NCI-H146 (cell line): ENCODE results near the gene MCF2L.
A peak's percentile ranks its signal among the peaks of the same experiment; 100 is the strongest.

ENCODE experiments used
- DNase-seq: peaks from one replicate; lab custom pipeline; 2025; lab: John Stamatoyannopoulos, UW

Gene MCF2L

DNA sequence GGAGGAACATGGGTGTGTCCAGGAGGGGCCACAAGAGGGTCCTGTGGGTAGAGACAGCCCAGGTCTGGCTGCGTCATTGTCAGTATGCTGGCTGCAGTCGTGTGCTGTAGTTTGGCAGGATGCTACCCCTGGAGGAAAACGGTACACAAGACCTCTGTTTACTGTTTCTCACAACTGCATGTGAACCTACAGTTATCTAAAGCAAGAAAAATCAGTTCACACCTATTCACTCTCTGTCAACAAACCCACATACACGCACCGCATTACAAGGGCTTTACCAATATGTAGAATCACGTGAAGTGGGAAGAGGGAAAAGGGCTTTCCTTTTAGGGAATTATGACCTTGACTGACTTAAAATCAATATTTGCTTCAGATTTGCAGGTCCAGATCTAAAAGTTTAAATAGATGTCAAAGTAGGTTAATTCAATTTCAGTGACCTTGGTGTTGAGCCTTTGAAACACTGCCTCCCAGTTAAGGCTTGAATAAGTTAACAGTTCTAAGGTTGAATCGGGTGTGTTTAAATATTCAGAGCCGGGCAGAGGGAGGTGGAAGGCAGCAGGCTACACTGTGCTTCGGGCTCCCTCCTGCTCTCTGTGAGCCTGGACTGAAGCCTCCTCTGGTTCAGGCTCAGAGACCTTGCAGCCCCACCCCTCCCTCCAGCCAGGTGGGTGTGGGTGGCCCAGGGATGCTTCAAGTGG, 17.2 kb upstream of the MCF2L start:
- no peak for DNase-seq

DNA sequence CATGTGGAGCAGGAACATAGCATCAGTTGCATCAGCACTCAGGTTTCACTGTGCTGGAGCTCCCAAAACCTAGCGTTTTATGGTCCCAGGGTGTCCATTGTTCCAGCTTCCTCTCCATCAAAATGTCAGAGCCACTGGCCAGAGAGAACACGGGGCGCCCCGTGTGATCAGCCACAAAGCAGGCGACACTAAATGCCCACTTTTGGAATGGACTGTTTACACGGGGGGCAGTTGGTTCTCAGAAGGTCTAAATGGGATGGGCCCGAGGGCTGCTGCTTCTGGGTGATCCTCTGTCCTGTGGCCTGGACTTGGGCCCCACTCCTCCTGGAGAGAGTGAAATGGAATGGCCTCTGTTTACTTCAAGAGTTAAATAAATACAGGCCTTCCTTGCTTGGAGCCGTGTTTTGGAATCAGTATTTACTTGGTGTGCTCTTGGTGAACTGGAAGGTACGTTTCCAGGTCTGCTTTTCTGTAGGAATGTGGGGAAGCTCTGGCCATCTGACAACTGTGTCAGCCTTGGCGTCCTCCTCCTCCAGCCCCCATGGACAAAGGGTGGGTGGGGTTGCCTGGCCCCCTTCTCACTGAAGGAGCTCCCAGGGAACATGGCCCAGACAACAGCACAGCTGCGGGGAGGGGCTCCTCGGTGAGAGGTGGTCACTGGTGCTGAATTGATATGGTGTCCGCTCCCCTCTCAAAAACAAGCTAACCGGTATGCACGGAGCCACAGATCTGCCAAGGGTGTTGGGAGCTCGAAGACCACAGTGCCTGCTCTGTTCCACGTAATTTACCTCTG, 16.1 kb upstream of the MCF2L start:
- no peak for DNase-seq

DNA sequence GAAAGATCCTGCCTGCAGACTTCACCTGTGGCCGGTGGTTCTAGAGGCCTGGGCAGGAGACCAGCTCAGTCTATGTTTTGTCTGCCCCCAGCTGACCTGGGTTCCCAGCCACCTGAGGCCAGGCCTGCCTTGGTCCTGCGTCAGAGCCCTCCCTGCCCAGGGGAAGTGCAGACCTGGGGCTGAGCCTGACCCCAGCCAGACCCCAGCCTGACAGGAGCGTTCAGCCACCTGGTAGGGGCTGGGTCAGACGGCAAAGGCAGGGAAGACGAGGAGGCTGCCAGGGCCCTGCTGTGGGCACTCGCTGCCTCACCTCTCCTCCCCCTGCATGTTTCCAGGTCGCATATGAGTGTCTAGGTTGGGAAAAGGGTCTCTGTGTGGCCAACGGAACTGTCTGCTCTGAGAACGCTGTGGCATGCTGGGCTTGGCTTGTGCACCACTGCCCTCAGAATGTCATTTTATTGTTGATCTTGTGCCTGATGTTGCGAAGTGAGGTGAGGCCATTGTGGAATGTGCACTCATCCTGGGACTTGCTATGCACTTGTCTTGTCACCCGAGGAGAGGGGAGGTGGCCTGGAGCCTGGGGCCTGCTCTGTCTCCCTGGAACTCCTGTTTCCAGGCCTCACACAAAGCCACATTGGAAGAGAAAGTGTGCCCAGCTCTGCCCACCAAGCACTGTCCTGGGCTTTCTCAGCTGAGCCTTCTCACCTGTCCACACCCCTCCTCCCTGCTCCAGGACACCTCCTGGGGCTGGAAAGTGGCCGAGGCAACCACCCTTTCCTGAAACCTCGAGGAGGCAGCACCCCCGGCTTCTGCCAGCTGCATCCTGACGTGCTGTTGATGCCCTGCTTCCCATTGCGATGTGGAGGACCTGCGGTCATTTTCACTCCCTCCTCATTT, 15.2 kb upstream of the MCF2L start:
- peak; percentile 30 for DNase-seq

DNA sequence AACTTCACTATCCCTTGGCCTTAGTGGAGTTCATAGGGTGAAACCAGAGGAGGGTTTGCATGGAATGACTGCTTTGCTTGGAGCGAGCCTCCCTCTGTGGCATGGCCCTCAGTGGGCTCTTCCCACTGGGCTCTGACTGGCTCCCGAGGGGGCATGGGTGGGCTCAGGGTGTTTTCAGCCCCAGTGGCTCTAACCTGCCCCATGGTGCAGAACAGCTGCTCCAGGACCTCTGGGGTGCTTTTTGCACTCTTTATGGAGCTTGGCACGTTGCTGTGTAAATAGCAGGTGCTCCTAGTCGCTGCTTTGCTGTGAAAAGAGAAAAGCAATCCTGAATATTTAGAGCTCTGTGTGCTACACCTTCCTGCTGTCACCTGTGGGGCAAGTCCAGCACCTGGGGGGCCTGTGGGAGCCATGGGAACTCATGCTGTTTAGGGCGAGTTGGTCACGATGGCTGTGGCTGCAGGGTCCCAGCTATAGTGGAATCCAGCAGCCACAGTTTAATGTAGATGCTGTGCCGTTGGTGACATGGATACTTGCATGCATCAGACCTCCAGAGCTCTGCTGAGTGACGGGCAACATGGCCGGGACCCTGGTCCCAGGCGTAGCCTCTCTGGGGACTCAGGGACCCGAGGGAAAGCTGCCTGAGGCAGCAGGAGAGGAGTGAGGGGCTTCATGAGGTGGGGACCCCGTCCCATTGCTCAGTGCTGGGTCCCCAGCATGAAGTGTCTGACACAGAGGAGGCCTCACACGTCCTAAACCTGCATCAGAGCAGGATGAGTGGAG, 14.3 kb upstream of the MCF2L start:
- peak; percentile 53 for DNase-seq

DNA sequence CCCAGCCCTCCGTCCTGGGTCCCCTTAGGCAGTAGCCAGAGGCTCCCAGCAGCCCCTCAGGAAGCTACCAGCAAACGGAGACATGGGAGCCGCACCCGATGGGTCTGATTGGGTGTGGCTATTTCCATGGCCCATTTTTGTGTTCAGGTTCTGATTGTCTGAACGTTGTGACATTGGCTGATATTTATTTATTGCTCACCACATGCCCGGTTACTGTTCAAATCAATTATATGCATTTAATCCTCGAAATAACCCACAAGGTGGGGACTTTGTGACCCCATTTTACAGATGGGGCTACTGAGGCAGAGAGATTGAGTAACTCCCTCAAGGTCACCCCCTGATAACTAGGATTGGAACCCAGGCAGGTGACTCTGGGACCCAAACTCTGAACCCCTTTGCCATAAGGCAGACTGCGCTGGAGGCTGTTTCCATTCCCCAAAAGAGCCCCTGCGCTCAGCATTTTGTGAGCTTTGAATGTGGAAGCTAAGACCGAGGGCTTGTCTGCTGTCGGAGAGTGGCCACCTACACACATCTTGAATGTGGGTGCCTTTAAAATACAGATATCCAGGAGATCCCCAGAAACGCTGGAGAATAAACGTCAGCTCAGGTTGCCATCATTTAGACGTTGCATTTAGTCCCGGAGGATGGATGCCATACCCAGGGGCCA, 13.6 kb upstream of the MCF2L start:
- no peak for DNase-seq

- DNase-seq = no peak
Measured at GRCh38 chr13:112955956-112956355, 13.1 kb upstream of the MCF2L start.

DNA sequence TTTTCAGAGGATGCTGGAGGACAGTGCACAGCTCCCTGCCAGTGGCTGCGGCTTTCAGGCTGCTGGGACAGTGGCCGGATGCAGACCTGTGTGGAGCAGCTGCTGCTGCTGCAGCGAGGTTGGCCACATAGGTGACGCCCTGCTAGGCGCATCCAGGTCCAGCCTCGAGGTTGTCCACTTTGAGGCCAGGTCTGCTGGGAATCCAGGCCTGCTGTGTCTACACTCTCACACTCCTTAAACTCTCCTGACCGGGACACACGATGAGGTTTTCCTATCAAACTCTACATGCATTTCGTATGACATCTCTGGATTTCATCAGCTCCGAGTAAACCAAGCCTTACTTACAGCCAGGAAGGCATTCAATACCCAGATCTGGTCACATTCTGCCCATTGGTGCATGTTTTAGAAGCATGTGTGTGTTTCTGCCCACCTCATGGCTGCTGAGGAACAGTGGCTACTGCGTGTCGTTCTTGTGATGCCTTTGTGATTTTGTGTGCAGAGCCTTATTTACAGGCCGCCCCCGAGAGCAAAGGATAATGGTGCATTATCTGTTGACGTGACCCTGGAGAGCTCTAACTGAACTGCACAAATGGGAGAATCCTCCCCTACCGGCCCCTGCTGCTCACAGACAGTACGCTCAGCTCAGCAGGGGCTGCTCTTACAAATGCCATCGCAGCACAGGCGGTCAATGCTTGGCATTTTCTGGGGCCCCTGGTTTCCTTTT, 12.3 kb upstream of the MCF2L start:
- peak; percentile 86 for DNase-seq

DNA sequence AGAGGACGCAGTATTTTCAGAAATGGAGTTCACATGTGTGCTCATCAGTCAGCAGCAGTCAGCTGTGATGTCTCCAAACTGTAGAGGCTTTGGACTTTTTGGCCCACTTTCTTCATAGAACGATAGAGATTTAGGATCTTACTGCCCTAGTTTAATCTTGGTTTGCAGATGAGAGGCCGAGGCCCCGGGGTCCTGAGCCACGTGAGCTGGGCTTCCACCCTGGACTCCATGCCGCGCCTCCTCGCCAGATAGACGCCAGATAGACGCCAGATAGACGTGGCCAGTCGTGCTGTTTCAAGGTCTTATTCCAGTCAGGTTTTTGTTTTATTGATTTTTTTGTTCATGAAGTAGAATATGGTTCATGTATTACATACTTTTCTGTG, 11.7 kb upstream of the MCF2L start:
- DNase-seq = no peak

DNA sequence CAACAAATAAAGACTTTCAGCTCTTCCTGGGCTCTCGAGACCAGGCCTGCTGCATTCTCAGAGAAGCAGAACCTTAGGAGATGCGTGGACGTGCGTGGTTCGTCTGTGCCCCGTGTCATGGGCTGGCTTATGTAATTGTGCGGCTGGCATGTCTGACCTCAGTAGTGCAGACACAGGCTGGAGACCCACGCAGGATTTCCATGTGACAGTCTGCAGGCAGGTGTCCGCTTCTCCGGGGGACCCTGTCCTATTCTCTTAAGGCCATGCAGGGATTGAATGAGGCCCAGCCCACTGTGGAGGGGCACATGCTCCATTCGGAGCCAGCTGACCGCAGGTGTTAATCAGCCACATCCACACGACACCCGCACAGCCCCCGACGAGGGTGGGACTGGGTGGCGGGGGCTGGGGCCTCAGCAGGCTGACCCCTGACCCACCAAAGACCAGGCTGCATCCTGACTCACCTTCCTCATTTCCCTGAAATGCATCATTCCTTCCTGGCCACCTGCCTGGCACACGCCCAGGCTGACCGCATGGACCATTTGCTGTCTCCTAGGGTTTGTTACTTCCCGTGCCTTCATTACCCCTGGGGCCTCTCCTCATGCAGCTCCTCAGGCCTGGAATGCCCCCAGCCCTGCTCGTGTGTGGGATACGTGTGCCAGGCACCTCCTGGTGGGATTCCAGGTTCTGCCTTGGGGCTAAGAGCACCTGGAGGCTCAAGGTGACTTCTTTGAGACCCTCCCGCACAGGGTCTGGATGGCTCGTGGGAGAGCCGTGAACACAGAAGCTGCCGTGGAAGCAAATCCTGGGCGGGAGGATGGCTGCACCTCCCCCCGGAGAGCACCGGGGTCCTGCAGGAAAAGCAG, 10.7 kb upstream of the MCF2L start:
- DNase-seq = no peak

- DNase-seq = no peak
Measured at GRCh38 chr13:112959206-112959605, 9.8 kb upstream of the MCF2L start.

DNA sequence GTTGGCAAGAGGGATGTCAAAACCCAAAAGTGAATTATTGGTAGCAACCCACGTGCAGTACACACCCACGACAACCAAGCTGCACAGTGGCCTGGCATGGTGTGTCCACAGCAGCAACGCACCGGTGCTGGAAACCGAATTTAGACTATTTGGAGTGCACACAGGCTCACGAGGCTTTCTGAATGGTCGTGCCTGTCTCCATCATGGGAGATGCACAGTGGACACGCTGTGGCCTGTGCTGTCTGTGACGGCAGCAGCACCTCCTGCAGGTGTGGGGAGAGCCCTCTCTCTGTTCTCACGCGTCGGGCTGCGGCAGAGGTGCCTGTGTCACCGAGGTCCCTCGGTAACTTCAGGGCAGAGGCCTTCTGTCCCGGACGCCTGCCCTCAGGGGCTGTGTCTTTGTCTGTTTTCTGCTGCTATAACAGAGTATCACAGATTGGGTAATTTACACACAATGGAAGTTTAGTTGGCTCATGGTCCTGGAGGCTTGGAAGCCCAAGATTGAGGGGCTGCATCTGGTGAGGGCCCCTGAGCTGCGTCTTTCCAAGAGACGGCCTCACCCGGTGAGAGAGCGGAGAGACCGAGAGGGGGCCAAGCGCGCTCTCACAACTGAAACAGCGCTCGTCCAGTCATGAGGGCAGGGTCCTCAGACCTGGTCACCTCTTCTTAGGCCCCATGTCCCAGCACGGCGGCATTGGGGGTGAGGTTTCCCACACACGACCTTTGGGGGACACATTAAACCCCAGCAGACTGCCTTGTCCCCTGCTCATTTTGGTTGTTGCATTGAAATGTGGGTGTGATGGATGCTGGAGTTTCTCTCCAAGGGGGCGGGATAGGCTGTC, 9.1 kb upstream of the MCF2L start:
- no peak for DNase-seq

DNA sequence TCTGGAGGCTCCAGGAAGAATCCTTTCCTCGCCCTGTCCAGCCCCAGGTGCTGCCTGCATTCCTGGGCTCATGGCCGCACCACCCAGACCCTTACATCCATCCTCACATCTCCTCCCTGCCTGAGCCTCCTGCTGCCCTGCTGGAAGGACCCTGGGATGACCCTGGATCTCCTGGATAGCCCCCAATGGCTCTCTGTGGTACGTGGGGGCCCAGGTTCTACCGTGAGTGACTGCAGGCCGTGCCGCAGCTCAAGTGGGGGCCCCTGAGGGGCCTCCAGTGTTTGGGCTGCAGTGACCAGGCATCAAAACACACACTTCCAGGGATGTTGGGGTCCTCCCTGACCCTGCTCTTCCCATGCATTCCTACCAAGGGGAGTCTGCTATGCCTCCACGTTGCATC, 8.3 kb upstream of the MCF2L start:
- no peak for DNase-seq

DNA sequence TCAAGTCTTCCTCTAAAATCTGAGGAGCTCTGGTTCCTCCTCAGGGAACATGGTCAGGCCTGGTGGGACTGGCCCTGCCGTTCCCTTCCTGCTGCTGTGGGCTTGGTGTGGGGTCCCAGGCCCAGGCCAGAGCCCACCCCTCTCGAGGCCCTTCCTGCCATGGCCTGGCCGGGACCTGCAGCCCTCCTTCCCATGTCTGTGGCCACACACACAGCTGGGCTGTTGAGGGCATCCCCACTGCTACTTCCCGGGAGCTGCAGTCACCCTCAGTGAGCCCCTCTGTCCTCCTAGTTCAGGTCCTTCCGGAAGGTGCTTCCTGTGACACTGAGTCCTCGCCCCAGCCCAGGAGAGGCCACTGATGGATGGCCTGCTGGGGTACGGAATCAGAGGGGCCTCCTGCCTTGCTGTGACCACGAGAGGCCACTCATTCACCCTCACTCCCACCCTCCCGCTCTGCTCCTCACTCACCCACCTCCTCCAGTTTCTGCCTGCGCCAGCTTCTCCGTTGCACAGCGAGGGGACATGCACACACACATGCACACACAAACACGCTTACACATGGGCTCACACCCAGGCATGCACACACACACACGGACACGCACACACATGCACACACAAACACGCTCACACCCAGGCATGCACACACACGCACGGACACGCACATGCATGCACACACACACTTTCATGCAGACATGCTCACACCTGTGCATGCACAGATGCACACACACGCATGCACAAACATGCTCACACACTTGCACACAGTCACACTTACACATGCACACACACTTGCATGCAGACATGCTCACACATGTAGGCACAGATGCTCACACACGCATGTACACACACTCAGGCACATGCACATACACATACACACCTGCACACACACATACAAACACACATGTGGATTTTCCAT, 7.3 kb upstream of the MCF2L start:
- no peak for DNase-seq

DNA sequence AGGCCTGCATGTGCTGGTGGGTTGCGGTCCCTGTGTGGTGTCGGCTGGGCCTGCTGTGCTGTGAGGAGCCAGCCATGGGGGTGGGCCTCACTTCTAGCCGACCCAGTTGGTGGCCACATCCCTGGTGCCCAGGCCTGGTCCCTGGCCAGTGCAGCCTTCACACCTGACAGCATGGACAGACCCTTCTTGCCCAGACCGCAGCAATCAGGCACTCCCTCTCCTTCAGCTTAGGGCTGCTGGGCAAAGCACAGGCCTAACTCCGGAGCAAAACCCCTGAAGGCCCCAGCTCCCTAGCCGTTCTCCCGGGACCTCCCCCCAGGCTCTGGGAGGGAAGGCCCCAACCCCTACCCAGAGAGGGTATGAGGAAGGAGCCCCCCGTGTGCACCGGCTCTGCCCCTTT, 6.6 kb upstream of the MCF2L start:
- no peak for DNase-seq

GRCh38 chr13:112962911-112963625, 5.9 kb upstream of the MCF2L start:
- DNase-seq = no peak

DNA sequence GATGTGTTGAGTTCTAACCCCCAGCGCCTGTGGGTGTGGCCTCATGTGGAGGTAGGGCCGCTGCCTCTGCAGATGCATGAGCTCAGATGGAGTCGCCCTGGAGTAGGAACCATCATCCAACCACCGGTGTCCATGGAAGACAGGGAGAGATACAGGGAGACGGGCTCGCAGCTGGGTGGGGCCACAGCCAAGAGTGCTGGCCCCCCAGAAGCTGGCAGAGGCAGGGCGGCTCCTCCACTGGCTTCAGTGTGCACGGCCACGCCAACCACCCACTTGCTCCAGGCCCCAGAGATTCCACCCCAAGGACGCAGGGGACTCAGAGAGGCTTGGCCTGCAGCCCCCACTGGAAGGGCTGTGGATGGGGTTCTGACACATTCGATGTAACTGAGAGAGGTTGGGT, 5.4 kb upstream of the MCF2L start:
- no peak for DNase-seq

DNA sequence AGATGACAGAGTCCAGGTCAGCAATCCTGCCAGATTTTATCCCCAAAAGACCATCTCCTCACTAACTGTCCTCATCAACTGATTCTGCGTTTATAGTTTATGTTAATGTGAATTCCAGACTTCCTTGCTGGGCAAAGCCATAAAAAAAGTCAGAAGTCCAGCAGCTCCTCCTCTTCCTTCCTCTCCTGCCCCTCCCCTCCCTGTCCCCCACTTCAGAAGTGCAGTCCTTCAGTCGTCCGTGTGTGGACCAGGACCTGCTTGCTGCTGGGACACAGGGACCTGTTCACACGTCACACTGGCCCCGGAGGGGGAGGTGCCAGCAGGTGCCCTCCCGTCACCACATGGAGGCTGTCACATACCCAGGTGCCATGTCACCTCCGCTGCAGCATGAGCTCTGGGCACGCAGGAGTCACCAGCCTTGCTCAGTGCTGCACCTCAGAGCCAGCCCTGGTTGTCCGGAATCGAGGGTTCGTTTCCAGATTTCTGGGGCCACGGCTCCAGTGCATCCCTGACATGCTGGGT, 4.0 kb upstream of the MCF2L start:
- no peak for DNase-seq
